A549 (cell line): Measurements from ENCODE around the gene CD3G.

Experiments used
- CBX2 ChIP-seq: fragments of 200-600 bp; sonication (generic); IDR thresholded peaks from 2 replicates; pipeline ENCODE4 v1.6.1; 2016; ENCODE audit warnings: low read depth, mild to moderate bottlenecking, borderline replicate concordance
- CEBPB ChIP-seq, 2 experiments: fragments of >200 bp in 1 of 2; sonication (Bioruptor Twin) in 1 of 2; formaldehyde crosslinking in 1 of 2; IDR thresholded peaks; 2 replicates each; pipeline ENCODE4 v1.6.1; 2012 to 2016
- EP300 ChIP-seq, 2 experiments: fragments of >200 bp; sonication (Bioruptor Twin); formaldehyde crosslinking; IDR thresholded peaks; 2 replicates in 1 of 2; 3 replicates in 1 of 2; pipeline ENCODE4 v1.6.1; 2016 to 2017
- HOXA7 ChIP-seq: fragments of 250-450 bp; sonication (Bioruptor Pico); IDR thresholded peaks from 2 replicates; pipeline ENCODE4 v1.5.0; 2020; ENCODE audit warnings: mild to moderate bottlenecking, moderate library complexity
- HOXB5 ChIP-seq: fragments of 250-450 bp; sonication (Bioruptor Pico); IDR thresholded peaks from 2 replicates; pipeline ENCODE4 v1.5.0; 2020; ENCODE audit warnings: mild to moderate bottlenecking, moderate library complexity
- POLR2A ChIP-seq: IDR thresholded peaks from 2 replicates; pipeline ENCODE4 v1.6.1; 2012; ENCODE audit warnings: mild to moderate bottlenecking, low read length
- RAD21 ChIP-seq, 2 experiments: fragments of >200 bp in 1 of 2; sonication (Bioruptor Twin) in 1 of 2; formaldehyde crosslinking in 1 of 2; IDR thresholded peaks in 1 of 2; conservative IDR thresholded peaks in 1 of 2; 2 replicates in 1 of 2; 3 replicates in 1 of 2; pipeline ENCODE4 v1.6.1; 2012 to 2018; ENCODE audit warnings: inconsistent platforms in 1 of 2
- RFX5 ChIP-seq: fragments of 450-650 bp; IDR thresholded peaks from 2 replicates; pipeline ENCODE4 v1.7.1; 2014; ENCODE audit warnings: antibody characterized with exemption, mild to moderate bottlenecking, moderate library complexity
- SMC3 ChIP-seq: fragments of >200 bp; sonication (Bioruptor Twin); formaldehyde crosslinking; IDR thresholded peaks from 3 replicates; pipeline ENCODE4 v1.6.1; 2018; ENCODE audit warnings: inconsistent platforms
- TP53 ChIP-seq: fragments of 250-450 bp; sonication (Bioruptor Pico); IDR thresholded peaks from 2 replicates; pipeline ENCODE4 v1.5.0; 2021; ENCODE audit warnings: mild to moderate bottlenecking, moderate library complexity
- TF ChIP-seq, protein P1 (sequence below): fragments of >200 bp; sonication (Bioruptor Twin); formaldehyde crosslinking; IDR thresholded peaks from 3 replicates; pipeline ENCODE4 v1.5.1; 2016
- TF ChIP-seq, protein P2 (sequence below): fragments of 200-600 bp; sonication (generic); IDR thresholded peaks from 2 replicates; pipeline ENCODE4 v1.6.1; 2016; ENCODE audit warnings: antibody characterized with exemption, mild to moderate bottlenecking, moderate library complexity

DNA sequence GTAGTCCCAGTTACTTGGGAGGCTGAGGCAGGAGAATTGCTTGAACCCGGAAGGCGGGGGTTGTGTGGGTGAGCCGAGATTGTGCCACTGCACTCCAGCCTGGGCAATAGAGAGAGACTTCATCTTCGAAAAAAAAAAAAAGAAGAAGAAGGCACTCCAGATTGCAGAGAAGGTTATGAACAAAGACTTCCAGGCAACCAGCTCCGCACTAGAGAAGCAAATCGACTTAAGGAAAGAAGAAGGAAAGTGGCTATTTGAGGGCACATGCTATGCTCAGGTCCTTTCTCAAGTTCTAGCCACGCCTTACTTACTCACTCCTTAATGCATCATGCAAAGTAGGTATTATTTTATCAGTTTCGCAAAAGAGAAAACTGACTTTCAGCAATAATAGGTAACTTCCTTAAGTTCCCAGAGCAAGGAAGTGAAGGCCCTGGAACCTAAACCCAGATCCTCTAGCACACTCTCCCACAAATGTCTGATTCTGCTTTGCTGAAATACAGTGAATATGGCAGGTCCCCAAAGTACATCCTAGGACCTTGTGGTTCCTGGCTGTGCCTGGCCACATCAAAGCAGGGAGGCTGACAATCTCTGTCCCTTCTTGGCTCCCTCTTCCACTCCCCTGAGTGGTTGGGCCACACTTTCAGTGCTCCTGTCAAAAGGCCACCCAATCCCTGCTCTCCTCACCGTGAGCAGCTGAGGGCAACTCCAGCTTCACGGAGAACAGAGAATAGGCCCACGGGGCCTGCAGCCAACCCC, 25.4 kb upstream of the CD3G start:
- TF ChIP-seq EP300 (IDR thresholded peaks at IDR 0.05) (no peak), CEBPB (IDR thresholded peaks at IDR 0.05) (no peak), POLR2A (no peak), RAD21 (conservative IDR thresholded peaks at IDR 0.05 in 1 of 2, IDR thresholded peaks at IDR 0.05 in 1 of 2) (no peak), RFX5 (no peak), HOXA7 (CRISPR knock-in tag) (no peak), CBX2 (no peak), SMC3 (no peak), HOXB5 (CRISPR knock-in tag) (no peak), TP53 (CRISPR knock-in tag) (no peak)
- TF ChIP-seq, protein P1, sequence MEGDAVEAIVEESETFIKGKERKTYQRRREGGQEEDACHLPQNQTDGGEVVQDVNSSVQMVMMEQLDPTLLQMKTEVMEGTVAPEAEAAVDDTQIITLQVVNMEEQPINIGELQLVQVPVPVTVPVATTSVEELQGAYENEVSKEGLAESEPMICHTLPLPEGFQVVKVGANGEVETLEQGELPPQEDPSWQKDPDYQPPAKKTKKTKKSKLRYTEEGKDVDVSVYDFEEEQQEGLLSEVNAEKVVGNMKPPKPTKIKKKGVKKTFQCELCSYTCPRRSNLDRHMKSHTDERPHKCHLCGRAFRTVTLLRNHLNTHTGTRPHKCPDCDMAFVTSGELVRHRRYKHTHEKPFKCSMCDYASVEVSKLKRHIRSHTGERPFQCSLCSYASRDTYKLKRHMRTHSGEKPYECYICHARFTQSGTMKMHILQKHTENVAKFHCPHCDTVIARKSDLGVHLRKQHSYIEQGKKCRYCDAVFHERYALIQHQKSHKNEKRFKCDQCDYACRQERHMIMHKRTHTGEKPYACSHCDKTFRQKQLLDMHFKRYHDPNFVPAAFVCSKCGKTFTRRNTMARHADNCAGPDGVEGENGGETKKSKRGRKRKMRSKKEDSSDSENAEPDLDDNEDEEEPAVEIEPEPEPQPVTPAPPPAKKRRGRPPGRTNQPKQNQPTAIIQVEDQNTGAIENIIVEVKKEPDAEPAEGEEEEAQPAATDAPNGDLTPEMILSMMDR, result no peak
- TF ChIP-seq, protein P2, sequence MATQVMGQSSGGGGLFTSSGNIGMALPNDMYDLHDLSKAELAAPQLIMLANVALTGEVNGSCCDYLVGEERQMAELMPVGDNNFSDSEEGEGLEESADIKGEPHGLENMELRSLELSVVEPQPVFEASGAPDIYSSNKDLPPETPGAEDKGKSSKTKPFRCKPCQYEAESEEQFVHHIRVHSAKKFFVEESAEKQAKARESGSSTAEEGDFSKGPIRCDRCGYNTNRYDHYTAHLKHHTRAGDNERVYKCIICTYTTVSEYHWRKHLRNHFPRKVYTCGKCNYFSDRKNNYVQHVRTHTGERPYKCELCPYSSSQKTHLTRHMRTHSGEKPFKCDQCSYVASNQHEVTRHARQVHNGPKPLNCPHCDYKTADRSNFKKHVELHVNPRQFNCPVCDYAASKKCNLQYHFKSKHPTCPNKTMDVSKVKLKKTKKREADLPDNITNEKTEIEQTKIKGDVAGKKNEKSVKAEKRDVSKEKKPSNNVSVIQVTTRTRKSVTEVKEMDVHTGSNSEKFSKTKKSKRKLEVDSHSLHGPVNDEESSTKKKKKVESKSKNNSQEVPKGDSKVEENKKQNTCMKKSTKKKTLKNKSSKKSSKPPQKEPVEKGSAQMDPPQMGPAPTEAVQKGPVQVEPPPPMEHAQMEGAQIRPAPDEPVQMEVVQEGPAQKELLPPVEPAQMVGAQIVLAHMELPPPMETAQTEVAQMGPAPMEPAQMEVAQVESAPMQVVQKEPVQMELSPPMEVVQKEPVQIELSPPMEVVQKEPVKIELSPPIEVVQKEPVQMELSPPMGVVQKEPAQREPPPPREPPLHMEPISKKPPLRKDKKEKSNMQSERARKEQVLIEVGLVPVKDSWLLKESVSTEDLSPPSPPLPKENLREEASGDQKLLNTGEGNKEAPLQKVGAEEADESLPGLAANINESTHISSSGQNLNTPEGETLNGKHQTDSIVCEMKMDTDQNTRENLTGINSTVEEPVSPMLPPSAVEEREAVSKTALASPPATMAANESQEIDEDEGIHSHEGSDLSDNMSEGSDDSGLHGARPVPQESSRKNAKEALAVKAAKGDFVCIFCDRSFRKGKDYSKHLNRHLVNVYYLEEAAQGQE, result no peak
